Breast epithelium (tissue), 4 donors: Measurements from ENCODE around the gene FAM83F. TPM values are rescaled to one million over a fixed set of nuclear protein-coding genes. Genes with fewer than 3 reads are reported as not detected.
"Not testable (repeated sequence)": the region's sequence is repeated elsewhere in the genome, so short reads cannot be mapped to it uniquely, and the experiment has no call there.

Experiments
- DNase-seq, 2 donors: peaks; one replicate each; pipeline ENCODE4 v3.0.0-alpha.2; 2019; ENCODE audit warnings: low spot score in 2 of 2
- H3K27ac ChIP-seq, 2 donors: fragments of 200-600 bp; sonication (generic) in 1 of 2; one replicate each; pipeline ENCODE4 v1.5.1; 2016 to 2019; ENCODE audit warnings: mild to moderate bottlenecking in 1 of 2
- H3K27me3 ChIP-seq, 2 donors: fragments of 200-600 bp; sonication (generic) in 1 of 2; one replicate each; pipeline versions ENCODE4 v1.5.1 to v1.6.0; 2017 to 2019; ENCODE audit warnings: control low read depth in 1 of 2, mild to moderate bottlenecking in 1 of 2
- H3K36me3 ChIP-seq: fragments of 200-600 bp; one replicate; pipeline ENCODE4 v1.5.1; 2019
- H3K4me1 ChIP-seq, 2 donors: fragments of 200-600 bp; sonication (generic); one replicate each; pipeline ENCODE4 v1.5.1; 2016 to 2019; ENCODE audit warnings: control low read depth in 1 of 2
- H3K4me3 ChIP-seq, 3 donors: fragments of 200-600 bp; sonication (generic); 1 replicate in 2 of 3; 2 replicates in 1 of 3; pipeline ENCODE4 v1.5.1; 2016 to 2019; ENCODE audit warnings: mild to moderate bottlenecking in 3 of 3, moderate library complexity in 2 of 3
- H3K9me3 ChIP-seq, 2 donors: fragments of 200-600 bp; sonication (generic) in 1 of 2; one replicate each; pipeline ENCODE4 v1.5.1; 2016 to 2019; ENCODE audit warnings: control low read depth in 1 of 2
- CTCF ChIP-seq, 3 donors: fragments of 450-650 bp; IDR thresholded peaks; one replicate each; pipeline ENCODE4 v1.5.1; 2016 to 2017; ENCODE audit warnings: antibody characterized with exemption in 3 of 3, mild to moderate bottlenecking in 3 of 3, moderate library complexity in 3 of 3
- POLR2A ChIP-seq: fragments of 450-650 bp; IDR thresholded peaks from one replicate; pipeline ENCODE4 v1.6.1; 2016; ENCODE audit warnings: antibody characterized with exemption, mild to moderate bottlenecking, moderate library complexity
- POLR2AphosphoS5 ChIP-seq, 3 donors: sonication (generic); formaldehyde crosslinking; IDR thresholded peaks; one replicate each; pipeline ENCODE4 v1.6.1; 2017; ENCODE audit warnings: antibody characterized with exemption in 3 of 3
- intact Hi-C: fragments of 100-400 bp; cut with DNase I; formaldehyde crosslinking; loops from one replicate; pipeline ENCODE4 v1.15.1; 2023; ENCODE audit warnings: low total_unique reads
- total RNA-seq, 3 donors: library from RNA; depleted of rRNA; stranded (reverse); fragments of >200 nt; gene quantifications; one replicate each; pipeline ENCODE4 v1.1.0, GENCODE V29; 2016

Gene FAM83F
- total RNA-seq, 3 donors from 2014 or later = 4.5 to 15.5 (median 7.5) TPM

- Histone ChIP-seq H3K27me3 (no peaks in the 10 kb centered on the region), H3K9me3 (no peaks in the 10 kb centered on the region), H3K4me1 (peaks cover 0 to 21% of the 10 kb centered on the region in 2 donors), H3K36me3 (no peaks in the 10 kb centered on the region), H3K4me3 (no peak overlapping the region), H3K27ac (no peak overlapping the region)
- intact Hi-C loops = no loop called here
- DNase-seq = no peak
- TF ChIP-seq POLR2AphosphoS5 (IDR thresholded peaks at IDR 0.05) (no peak), CTCF (IDR thresholded peaks at IDR 0.05) (no peak), POLR2A (no peak)
These were observed 44.6 kb upstream of the FAM83F start for GRCh38 chr22:39949964-39950737.

GRCh38 chr22:39951603-39952293, 43.0 kb upstream of the FAM83F start:
- intact Hi-C loops, DNase-seq, H3K4me3 ChIP-seq, H3K9me3 ChIP-seq, H3K27me3 ChIP-seq, H3K36me3 ChIP-seq, H3K27ac ChIP-seq: not testable (repeated sequence)
- H3K4me1 ChIP-seq = peaks cover 0 to 17% of the 10 kb centered on the region in 2 donors

- no peak for TF ChIP-seq CTCF (IDR thresholded peaks at IDR 0.05)
- TF ChIP-seq POLR2AphosphoS5 (IDR thresholded peaks at IDR 0.05) = no peak
- no peaks in the 10 kb centered on the region for H3K9me3 ChIP-seq
- no peaks in the 10 kb centered on the region for H3K36me3 ChIP-seq
- H3K27ac ChIP-seq = no peak overlapping the region
- no peaks in the 10 kb centered on the region for H3K27me3 ChIP-seq
- intact Hi-C loops = no loop called here
- no peak overlapping the region for H3K4me3 ChIP-seq
- peaks cover 0 to 13% of the 10 kb centered on the region in 2 donors for H3K4me1 ChIP-seq
- no peak for DNase-seq
These were observed 42.4 kb upstream of the FAM83F start for GRCh38 chr22:39952347-39952746.

- Histone ChIP-seq H3K27me3 (no peaks in the 10 kb centered on the region), H3K9me3 (no peaks in the 10 kb centered on the region), H3K36me3 (no peaks in the 10 kb centered on the region), H3K4me3 (no peak overlapping the region), H3K4me1 (peaks cover 0 to 6% of the 10 kb centered on the region in 2 donors), H3K27ac (no peak overlapping the region)
- no peak for DNase-seq
- intact Hi-C loops = no loop called here
- TF ChIP-seq CTCF (IDR thresholded peaks at IDR 0.05) = no peak
- TF ChIP-seq POLR2AphosphoS5 (IDR thresholded peaks at IDR 0.05) = no peak
- no peak for TF ChIP-seq POLR2A
These were observed 41.7 kb upstream of the FAM83F start for GRCh38 chr22:39953101-39953500.

- no peaks in the 10 kb centered on the region for H3K27me3 ChIP-seq
- H3K4me3 ChIP-seq = no peak overlapping the region
- TF ChIP-seq POLR2AphosphoS5 (IDR thresholded peaks at IDR 0.05) (no peak), CTCF (IDR thresholded peaks at IDR 0.05) (no peak), POLR2A (no peak)
- DNase-seq = no peak
- H3K9me3 ChIP-seq = no peaks in the 10 kb centered on the region
- peak overlapping the region; percentile 36 to 76 for H3K27ac ChIP-seq
- H3K4me1 ChIP-seq = peaks cover 0 to 6% of the 10 kb centered on the region in 2 donors
- no peaks in the 10 kb centered on the region for H3K36me3 ChIP-seq
- intact Hi-C loops = no loop called here
These were observed 40.1 kb upstream of the FAM83F start for GRCh38 chr22:39954584-39955055.
